Measurements from ENCODE around the gene HMCN2.

DNA sequence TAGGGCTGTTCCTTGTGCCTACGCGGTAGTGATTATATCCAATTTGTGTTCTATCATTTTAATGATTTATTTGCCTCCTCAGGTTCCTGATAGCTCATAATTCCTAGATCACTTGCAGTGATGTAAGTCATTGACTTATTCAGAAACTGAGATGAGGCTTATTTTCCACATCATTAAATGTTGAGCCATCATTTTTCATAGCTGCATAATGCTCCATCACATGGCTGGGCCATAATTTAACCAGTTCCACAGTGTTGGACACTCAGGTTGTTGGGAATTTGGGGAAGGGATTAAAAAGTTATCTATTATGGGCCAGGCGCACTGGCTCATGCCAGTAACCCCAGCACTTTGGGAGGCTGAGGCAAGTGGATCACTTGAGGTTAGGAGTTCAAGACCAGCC, 35.8 kb upstream of the HMCN2 start:
- TF ChIP-seq, protein P1, sequence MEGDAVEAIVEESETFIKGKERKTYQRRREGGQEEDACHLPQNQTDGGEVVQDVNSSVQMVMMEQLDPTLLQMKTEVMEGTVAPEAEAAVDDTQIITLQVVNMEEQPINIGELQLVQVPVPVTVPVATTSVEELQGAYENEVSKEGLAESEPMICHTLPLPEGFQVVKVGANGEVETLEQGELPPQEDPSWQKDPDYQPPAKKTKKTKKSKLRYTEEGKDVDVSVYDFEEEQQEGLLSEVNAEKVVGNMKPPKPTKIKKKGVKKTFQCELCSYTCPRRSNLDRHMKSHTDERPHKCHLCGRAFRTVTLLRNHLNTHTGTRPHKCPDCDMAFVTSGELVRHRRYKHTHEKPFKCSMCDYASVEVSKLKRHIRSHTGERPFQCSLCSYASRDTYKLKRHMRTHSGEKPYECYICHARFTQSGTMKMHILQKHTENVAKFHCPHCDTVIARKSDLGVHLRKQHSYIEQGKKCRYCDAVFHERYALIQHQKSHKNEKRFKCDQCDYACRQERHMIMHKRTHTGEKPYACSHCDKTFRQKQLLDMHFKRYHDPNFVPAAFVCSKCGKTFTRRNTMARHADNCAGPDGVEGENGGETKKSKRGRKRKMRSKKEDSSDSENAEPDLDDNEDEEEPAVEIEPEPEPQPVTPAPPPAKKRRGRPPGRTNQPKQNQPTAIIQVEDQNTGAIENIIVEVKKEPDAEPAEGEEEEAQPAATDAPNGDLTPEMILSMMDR (IDR thresholded peaks at IDR 0.05) = no peak
- no peak for TF ChIP-seq POLR2A (IDR thresholded peaks at IDR 0.05)

Measured in prostate gland (tissue), 2 donors.